HG03025 (cell line): ENCODE measurements around the gene FAM171A1.

ENCODE experiments used
- ATAC-seq: cut with Tn5 transposase; IDR thresholded peaks from one replicate; pipeline ENCODE4 v1.9.1; 2021; ENCODE audit warnings: mild to moderate bottlenecking, moderate library complexity; ENCODE audit not compliant: unreplicated experiment, low FRiP score

Gene FAM171A1

DNA sequence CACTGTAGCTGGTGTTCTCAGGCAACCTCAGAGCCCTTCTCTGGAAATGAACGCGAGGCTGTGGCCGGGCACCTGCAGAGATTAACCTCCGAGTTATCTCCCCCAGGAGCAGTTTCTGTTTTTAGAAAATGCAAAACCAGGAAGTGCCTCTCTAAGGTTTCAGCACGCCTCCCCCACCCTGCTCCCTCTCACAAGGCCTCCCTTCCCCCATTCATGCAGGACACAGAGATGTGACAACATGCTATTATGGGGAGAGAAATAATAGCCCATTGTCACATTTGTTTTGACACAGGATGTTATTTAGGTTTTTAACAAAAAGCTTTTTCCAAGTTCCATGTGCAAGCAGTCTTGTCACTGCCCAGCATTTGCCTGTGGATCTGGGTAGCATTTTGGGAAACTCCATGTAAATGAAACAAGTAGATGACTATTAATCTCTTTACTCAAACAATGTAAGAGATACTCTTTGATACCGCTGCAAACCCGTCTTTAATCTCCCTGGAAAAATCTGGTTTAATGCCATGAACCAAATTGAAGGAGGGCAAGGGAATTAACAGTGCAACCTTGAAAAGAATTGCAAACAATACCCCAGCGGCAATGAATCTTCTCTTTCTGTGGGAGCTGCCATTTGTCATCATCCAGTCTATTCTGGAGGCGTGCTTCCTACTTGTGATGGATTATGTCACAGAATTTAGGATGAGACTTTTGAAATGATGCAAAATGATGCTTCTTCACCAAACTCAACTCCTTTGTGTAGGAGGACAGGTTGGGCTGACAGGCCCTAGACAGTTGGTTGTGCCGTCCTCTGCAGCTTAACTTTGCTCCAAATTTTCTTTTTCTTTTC is 116.1 kb downstream of the FAM171A1 start:
- no peak for ATAC-seq

DNA sequence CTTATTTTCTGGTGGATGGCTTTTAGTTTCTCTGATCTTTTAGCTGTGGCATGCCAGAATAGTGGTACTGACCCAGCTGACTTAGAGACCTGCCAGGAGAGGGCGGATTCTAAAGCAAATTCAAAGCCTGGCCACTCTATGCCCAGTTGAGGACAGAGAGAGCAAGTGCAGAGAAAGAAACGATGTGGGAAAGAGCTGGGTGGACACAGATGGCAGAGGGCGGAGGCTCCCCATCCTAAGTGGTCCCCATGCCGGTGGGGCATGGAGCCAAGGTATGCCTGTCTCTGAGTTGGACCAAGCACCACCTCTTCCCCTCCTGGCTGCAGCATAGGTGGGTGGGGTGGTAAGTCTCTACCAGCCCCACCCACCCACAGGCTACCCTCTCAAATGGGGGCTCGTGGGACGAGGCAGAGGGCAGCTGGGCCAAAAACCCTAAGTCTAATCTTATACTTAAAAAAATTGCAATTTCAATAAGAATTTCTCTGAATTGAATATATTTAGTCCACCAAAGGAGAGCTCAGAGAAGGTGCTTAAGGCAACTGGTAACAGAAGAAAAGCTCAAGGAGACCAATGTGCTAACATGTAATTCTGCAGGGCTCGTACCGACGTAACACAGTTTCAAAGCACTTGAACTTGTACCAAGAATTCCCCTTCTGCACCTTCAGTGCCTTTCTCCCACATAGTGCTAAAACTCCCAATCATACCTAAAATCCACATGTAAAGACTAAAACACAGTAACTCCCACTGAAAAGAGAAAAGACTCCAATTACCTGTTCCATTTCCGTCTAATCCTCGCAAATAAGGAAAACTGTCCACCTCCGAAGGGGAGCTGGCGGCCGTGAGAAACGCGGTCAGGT is 116.9 kb downstream of the FAM171A1 start:
- ATAC-seq = no peak

DNA sequence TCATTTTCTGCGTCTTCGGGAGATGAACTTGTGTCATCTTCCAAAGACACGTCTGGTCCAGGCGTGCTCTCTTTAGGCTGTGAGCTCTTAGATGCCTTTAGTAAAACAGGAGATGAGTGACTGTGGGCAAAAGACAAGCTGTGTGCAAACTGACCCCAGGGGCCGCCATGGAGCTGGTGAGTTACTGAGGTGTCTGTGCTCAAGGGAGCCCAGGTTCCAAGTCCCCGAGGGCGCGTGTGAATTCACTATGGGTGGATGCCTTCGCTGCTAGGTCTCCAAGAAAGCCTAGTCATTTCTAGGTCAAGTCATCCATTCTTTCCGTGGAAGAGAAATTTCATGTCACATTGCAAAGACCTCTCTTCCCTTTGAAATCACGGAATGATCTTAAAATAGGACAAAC is 118.7 kb downstream of the FAM171A1 start:
- ATAC-seq = no peak

DNA sequence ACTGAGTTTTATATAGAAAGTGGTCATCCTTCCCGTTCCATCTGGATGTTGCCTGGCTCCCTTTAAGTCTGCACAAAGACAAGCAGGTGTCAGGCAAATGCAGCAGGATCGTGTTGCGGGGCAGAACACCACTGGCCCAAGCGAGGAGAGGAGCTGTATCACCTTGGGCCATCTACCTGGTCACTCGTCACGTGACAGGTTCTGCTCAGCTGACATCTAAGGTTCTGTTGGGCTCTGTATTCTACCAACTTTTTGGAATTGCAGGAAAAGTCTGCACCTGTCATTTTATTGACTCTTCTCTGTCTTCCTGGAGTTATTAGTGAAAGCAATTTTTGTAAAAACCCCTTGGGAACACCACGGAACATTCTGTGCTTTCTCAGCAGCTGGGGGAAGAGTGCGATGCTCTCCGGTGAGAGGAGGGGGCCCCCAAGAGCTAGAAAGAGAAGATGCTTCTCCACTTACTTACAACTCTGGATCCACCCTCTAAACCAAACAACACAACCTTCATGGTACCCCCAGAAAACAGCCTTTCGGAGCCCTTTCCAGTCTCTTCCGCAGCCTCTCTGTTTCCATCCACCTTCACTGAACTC is 119.2 kb downstream of the FAM171A1 start:
- ATAC-seq = no peak

DNA sequence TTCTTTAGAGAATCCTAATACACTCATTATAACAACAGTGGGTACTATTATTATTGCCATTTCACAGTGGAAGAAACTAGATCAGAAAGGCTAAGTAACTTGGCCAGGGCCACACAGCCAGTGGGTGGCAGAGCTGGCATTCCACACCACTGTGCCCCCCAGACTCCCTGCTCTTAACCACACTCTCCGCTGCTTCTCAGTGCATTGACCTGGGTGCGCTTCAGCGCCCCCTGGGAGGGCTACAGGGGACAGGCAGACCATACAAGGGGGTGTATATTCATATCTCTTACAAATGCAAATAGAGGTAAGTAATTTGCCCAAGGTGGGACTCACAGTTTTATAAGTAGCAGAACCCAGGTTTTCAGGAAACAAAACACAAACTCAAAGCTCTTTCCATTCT is 125.6 kb downstream of the FAM171A1 start:
- no peak for ATAC-seq

DNA sequence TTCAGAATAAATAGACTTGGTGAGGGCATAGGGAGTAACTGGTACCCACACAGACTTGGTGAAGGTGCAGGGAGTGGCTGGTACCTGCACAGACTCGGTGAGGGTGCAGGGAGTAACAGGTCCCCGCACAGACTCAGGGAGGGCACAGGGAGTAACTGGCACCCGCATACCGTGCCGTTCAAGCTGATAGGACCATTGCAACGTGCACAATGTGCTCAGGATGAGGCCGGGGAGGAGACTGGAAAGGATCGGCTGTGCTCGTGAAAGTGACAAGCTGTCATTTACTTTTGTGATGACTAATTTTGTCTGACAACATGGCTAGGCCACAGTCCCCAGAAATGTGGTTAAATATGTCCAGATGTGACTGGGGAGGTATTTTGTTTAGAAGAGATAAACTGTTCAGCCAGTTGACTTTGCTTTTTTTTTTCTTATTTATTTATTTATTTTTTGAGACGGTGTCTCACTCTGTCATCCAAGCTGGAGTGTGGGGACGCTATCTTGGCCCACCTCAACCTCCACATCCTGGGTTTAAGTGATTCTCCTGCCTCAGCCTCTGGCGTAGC is 126.4 kb downstream of the FAM171A1 start:
- ATAC-seq = no peak

DNA sequence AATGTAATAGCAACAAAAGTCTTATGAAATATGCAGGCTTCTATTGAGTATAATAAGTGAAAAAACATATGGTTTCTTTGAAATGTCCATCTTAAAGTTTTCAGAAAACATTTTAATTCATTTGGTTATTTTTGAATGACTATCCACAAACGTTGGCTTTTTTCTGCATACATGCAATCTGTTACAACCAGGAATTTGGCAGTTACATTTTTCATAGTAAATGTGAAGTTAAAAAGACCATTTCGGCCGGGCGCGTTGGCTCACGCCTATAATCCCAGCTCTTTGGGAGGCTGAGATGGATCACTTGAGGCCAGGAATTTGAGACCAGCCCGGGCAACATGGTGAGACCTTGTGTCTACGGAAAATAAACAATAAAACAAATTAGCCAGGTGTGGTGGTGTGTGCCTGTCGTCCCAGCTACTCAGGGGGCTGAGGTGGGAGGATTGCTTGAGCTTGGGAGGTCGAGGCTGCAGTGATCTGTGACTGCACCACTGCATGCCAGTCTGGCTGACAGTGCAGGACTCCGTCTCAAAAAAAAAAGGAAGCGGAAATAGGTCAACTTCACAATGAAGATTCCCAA is 128.7 kb downstream of the FAM171A1 start:
- no peak for ATAC-seq

DNA sequence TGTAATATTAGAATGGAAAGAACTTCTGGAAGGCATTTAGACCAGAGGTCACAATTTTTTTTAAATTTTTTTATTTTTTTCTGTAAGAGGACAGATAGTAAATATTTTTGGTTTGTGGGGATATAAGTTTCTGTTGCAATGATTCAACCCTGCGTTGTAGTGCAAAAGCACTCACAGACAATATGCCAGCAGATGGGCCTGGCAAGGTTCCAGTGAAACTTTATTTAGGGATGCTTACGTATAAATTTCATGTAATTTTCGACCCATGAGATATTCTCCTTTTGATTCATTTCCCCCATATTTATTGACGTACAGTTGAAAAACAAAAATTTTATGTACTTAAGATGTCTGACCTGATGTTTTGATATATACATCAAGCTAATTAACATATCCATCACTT is 129.8 kb downstream of the FAM171A1 start:
- no peak for ATAC-seq

DNA sequence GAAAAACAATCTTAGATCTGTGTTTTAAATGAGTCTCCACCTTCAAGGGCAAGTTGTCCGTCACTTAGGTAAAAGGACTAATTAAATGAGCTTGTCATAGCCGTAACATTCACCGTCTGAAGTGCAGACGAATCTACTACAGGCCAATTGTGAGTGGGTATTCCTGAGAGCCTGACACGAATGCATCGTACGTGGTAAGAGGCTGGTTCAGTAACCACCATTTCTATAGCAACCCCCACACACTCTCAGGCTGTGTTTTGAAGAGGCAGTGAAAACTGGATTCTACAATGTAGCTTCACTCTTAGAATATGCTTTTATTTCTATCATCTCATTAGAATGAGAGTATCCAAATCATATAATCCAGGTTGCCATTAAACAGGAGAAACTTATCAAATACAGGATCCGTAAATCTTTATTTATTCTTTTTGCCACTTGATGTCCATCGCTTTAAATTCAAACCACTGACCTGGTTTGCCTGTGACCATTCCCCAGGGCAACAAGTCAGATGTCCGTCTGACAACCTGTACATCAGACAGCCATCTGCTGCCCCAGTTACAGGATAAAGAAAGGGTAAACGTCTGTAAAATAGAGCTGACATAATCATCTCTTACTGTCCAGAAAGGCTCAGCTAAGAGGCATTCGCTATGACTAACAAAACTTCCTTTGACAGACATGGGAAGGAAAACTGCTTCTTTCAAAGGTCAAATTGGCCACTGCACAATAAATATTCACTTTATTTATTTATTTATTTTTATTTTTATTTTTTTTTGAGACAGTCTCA is 132.3 kb downstream of the FAM171A1 start:
- ATAC-seq = no peak

DNA sequence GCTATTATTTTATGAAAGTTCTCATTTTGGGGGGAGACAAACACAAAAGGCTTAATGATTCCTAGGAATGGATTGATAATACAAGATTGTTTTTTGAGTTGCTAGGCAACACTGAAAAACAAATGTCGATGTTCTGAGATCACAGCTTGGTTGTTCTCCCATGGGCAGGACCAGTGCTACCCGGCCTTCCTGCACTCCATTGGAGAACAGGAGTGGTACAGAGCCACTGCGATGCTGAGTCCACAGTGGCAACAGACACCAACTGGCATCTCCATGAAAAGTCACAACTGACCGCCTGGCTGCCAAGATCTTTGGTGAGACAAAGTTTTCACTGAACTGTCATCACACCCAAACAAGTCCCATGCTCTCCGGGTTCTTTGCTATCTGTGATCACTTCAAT is 133.7 kb downstream of the FAM171A1 start:
- no peak for ATAC-seq

DNA sequence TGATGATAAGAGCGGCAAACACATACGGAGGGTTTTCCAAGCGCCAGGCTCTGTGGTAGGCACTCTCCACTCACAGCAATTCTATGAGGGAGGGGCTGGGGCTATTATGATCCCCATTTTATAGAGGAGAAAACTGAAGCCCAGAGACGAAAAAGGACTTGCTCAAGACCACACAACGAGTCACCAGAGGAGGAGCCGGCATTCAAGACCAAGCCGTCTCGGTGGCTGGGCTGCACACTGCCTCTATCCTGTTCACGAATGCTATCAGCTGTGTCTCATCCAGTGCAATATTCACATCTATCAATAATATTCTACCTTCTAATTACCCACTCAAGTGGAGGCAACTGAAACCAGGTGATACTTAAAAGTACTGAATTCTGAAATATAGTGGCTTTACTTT is 134.7 kb downstream of the FAM171A1 start:
- no peak for ATAC-seq

DNA sequence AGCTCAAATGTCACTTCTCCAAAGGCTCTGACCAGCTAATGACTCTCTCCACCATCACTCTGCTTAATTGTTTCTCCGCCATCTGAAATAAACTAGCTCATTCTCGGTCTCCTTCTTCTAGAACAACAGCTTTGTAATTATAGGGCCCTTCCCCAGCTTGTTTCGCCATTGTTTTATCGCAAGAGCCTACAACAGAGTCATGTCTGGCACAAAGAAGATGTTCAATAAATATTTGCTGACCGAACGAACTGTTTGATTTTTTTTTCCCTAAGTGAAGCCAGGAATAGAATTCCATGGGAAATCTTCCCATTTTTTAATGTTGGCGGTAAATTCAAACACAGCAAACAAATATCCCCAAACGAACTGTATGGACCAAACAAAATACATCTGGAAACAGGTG is 138.8 kb downstream of the FAM171A1 start:
- no peak for ATAC-seq

DNA sequence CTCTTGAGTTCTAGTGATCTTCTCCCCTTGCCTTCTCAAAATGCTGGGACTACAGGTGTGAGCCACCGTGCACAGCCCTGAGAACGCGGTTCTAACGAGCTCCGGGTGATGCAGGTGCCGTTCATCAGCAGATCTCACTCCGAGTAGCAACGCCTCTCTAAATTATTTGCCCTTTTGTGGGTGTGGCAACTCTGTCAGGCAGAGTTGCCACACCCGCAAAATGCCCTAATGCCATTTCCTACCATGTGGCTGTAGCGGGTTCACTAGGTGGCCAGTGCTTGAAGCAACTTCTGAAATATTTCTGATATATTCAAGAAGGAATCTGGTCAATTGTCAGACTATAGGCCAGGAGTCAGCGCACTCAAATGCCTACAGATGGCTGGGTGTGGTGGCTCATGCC is 139.7 kb downstream of the FAM171A1 start:
- ATAC-seq = no peak

DNA sequence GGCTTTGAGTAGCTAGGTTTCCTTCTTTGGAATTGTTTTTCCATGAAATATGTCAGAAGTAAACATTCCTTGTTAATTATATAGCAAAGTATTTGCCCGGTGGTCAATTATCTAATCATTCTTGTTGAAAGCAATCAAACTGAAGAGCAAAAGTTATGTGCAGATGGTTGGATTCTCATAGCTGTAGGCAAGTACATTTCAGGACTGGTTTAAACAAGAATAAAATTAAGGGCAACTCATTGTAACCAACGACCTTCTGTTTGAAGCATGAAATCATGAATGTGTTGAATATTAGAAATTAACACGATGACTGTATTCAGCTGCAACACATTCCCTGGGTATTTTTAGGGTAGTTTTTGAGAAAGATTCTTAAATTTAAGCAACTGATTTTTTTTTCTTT is 140.8 kb downstream of the FAM171A1 start:
- ATAC-seq = no peak

DNA sequence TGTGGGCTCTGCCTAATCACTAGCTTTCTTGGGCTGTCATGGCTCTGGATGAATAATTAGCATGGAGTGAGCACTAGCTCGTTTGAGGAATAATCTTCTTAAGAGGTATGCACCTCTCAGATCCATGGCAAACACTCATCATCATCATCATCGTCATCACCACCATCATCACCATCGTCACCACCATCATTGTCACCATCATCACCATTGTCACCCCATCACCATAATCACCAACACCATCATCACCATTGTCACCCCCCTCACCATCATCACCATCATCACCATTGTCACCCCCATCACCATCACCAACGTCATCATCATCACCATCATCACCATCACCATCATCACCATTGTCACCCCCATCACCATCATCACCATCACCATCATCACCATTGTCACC is 141.8 kb downstream of the FAM171A1 start:
- ATAC-seq = no peak

DNA sequence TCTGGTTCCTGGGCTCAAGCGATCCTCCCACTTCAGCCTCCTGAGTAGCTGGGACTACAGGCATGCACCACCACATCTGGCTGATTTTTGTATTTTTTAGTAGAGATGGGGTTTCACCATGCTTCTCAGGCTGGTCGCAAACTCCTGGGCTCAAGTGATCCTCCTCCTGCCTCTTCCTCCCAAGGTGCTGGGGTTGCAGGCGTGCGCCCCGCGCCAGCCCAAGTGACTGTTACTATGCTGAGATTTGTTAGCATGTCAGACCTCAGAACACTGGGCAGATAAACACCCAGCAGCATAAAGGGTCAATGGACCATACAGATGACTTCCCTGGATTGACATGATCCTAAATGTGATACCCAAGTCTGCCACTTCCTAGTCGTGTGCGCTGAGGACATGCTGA is 142.7 kb downstream of the FAM171A1 start:
- no peak for ATAC-seq

DNA sequence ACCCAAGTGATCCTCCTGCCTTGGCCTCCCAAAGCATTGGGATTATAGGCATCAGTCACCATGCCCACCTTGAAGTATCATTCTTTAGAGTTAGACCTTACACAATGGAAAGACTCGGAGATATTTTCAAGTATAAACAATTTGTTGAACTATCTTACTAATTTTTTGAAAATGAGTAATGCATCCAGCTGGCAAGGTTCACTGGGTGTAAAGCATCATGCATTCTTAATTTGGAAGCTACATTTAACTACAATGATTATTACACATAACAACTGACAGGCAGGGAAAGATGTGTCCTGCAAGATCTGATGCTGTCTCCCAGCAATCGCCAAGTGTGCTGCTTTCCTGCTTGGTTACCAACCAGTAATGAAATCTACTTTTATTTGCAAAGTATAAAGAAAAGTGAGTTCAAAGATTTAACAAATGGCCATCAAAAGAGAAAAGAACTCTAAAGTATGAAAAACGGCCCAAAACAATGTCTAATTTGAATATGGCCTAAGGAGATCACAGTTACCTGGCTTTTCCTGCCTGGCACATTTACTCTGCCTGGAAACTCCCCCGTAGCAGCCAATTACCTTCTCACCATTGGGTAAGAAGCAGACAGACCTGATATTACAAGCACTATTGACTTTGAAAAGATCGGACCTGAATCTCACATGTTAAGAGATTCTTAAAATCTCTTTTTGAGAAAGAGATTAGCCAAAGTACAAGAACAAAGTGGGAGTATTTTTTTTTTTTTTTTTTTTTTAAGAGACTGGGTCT is 143.3 kb downstream of the FAM171A1 start:
- ATAC-seq = no peak

DNA sequence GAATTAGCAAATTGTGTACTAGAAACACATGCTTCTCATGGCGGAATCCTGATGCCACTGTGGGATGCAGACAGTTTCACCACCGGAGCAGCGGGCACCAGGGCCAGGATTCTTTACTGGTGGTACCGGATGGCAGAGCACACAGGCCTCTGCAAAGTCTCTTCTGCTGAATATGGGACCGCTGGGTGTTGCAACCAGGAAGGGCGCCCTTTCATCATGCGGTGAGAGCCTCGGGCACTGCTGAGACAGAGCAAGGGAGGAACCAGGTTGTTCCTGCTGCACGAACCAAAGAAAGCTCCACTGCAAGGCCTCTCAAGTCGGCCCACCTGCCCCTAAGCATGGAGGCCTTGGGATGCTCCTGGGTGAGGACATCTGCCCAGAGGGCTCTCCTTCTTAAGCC is 145.6 kb downstream of the FAM171A1 start:
- ATAC-seq = no peak

DNA sequence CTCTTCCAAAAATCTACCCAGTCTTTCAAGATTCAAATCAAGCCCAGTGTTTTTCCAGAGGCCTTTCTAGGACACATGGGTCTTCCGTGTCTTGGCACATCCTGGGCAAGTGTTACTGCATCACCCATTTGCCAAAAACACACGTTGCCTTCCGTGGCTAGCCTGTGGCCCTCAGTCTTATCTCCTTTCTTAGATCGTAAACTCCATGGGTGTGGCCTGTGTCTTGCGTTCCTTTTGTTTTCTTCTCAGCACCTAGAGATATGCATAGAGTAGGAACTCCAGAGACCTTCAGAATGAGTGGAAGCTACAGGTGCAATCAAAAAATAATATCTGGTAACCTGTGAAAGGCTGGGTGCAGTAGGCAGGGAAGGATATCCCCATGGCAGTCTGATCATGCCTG is 146.1 kb downstream of the FAM171A1 start:
- no peak for ATAC-seq
